ENCODE data around the gene FBXL7. TPM values are rescaled to one million over a fixed set of nuclear protein-coding genes. Genes with fewer than 3 reads are reported as not detected.

Gene FBXL7
- total and polyA plus RNA-seq, 3 experiments from 2014 or later: not detected

DNA sequence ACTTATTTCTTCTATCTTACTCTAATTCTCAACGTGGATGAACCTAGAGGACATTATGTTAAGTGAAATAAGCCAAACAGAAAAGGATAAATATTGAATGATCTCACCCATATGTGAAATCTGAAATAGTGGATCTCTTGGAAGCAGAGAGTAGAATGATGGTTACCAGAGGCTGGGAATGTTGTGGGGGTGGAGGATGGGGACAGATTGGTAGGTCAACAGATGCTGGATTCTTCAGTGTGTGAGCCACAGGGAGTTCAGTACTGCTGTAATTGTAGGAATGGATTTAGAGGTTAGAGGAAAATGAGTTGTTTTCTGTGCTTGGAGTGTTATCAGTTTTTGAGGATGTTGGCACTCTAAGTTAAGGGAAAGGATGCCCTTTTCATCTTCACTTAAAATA is 190.6 kb downstream of the FBXL7 start:
- DNase-seq: no peak
- Histone ChIP-seq H3K36me3 (ENCODE audit: insufficient read depth, low read length) (no peaks in the 10 kb centered on the region), H3K4me1 (ENCODE audit: insufficient read depth, low read length) (no peaks in the 10 kb centered on the region), H3K4me3 (ENCODE audit: low read length) (no peak overlapping the region), H3K27me3 (ENCODE audit: insufficient read depth, low read length, poor library complexity, severe bottlenecking) (no peaks in the 10 kb centered on the region), H3K27ac (ENCODE audit: low read depth, low read length) (no peak overlapping the region), H3K9me3 (ENCODE audit: low read length) (no peaks in the 10 kb centered on the region)
- ChIA-PET POLR2A (no interaction called here), CTCF (no interaction called here)
- Mint-ChIP-seq H3K36me3 (no peaks in the 10 kb centered on the region), H3K27ac (no peak overlapping the region), H3K9me3 (peaks cover 3 to 7% (median 5%) of the 10 kb centered on the region in 5 donors), H3K4me1 (no peaks in the 10 kb centered on the region), H3K27me3 (no peaks in the 10 kb centered on the region), H3K4me3 (no peak overlapping the region)

DNA sequence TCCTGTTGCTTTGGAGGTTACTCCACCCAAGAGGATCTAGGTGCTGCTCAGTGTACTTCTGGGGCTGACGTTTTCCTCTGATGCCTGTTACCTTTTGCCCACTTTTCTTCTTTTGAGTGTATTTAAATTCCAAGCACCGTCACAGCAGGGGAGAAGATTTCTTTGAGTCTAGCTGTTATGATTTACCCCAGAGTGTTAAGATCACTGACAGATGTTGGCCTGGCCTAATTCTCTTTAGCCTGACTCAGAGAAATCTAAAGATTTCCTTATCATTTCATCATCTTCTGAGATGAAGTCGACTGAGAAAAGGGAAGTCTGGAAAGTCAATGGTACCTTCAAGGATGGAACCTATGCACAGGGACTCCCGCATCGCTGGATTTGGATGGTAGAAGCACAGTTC is 191.5 kb downstream of the FBXL7 start:
- Mint-ChIP-seq H3K36me3 (no peaks in the 10 kb centered on the region), H3K9me3 (peaks cover 3 to 7% (median 5%) of the 10 kb centered on the region in 5 donors), H3K27me3 (no peaks in the 10 kb centered on the region), H3K4me3 (no peak overlapping the region), H3K27ac (no peak overlapping the region), H3K4me1 (no peaks in the 10 kb centered on the region)
- H3K4me3 ChIP-seq (ENCODE audit: low read length): no peak overlapping the region
- ChIA-PET POLR2A (no interaction called here), CTCF (no interaction called here)
- H3K27me3 ChIP-seq (ENCODE audit: insufficient read depth, low read length, poor library complexity, severe bottlenecking): no peaks in the 10 kb centered on the region
- H3K9me3 ChIP-seq (ENCODE audit: low read length): no peaks in the 10 kb centered on the region
- no peak for DNase-seq
- H3K4me1 ChIP-seq (ENCODE audit: insufficient read depth, low read length): no peaks in the 10 kb centered on the region
- no peaks in the 10 kb centered on the region for H3K36me3 ChIP-seq (ENCODE audit: insufficient read depth, low read length)
- H3K27ac ChIP-seq (ENCODE audit: low read depth, low read length): no peak overlapping the region

DNA sequence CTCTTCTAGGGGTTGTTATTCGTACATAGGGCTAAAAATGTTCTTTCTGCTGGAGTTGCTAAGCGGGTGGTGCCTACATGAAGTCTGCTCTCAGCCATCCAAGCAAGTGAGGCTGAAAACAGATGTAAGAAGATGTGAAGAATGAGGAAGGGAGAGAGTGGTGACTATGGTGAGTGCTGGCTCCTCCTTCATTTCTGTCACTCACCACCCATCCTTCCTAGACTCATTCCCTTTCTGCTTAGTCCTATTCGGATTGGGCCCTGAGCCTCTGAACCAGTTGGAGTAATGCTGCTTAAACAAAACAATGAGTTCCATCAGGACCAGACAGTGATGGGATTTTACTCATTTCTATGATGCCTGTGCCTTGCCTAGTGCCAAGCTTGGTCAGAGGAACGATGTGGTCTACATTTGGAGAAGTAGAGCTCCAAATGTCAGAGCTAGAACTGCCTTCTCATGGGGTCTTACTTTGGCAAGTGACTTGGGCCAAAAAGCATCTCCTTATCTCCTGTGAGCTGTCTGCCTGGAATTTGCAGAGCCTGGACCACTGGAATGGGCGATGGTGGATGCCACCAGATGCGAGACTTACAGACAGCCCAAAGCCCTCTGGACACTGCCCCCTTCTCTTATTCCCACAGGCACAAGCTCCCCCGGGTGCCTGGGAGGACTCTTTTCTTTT is 192.9 kb downstream of the FBXL7 start:
- POLR2A ChIA-PET: no interaction called here
- H3K9me3 Mint-ChIP-seq: peaks cover 3 to 7% (median 5%) of the 10 kb centered on the region in 5 donors
- no peaks in the 10 kb centered on the region for H3K27me3 ChIP-seq (ENCODE audit: insufficient read depth, low read length, poor library complexity, severe bottlenecking)
- H3K9me3 ChIP-seq (ENCODE audit: low read length): no peaks in the 10 kb centered on the region
- H3K4me3 ChIP-seq (ENCODE audit: low read length): no peak overlapping the region
- H3K27ac Mint-ChIP-seq: no peak overlapping the region
- no peaks in the 10 kb centered on the region for H3K4me1 Mint-ChIP-seq
- no peak overlapping the region for H3K27ac ChIP-seq (ENCODE audit: low read depth, low read length)
- no peaks in the 10 kb centered on the region for H3K27me3 Mint-ChIP-seq
- H3K36me3 Mint-ChIP-seq: no peaks in the 10 kb centered on the region
- DNase-seq: no peak
- CTCF ChIA-PET: no interaction called here
- H3K4me1 ChIP-seq (ENCODE audit: insufficient read depth, low read length): no peaks in the 10 kb centered on the region
- H3K4me3 Mint-ChIP-seq: no peak overlapping the region
- H3K36me3 ChIP-seq (ENCODE audit: insufficient read depth, low read length): no peaks in the 10 kb centered on the region

DNA sequence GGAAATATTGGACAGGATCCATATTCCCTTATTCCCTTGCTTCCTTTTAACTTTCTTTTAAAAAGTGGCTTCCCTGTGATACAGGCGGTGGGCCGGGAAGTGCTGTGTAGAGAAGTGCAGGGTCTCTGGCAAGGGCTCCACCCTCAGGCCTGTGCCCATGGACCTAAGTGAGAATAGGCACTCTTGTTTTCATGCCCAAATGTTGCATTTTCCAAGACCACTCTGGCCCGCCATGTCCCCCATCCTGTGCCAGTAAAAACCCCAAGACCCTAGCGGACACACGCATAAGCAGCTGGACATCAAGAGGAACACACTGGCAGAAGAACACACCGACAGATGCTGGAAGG is 193.4 kb downstream of the FBXL7 start:
- H3K4me1 ChIP-seq (ENCODE audit: insufficient read depth, low read length): no peaks in the 10 kb centered on the region
- no peaks in the 10 kb centered on the region for H3K27me3 ChIP-seq (ENCODE audit: insufficient read depth, low read length, poor library complexity, severe bottlenecking)
- DNase-seq: no peak
- Mint-ChIP-seq H3K27me3 (no peaks in the 10 kb centered on the region), H3K36me3 (no peaks in the 10 kb centered on the region), H3K27ac (no peak overlapping the region), H3K4me3 (no peak overlapping the region), H3K9me3 (peaks cover 3 to 7% (median 5%) of the 10 kb centered on the region in 5 donors), H3K4me1 (no peaks in the 10 kb centered on the region)
- H3K4me3 ChIP-seq (ENCODE audit: low read length): no peak overlapping the region
- no peaks in the 10 kb centered on the region for H3K9me3 ChIP-seq (ENCODE audit: low read length)
- no peaks in the 10 kb centered on the region for H3K36me3 ChIP-seq (ENCODE audit: insufficient read depth, low read length)
- POLR2A ChIA-PET: no interaction called here
- no peak overlapping the region for H3K27ac ChIP-seq (ENCODE audit: low read depth, low read length)
- CTCF ChIA-PET: no interaction called here

DNA sequence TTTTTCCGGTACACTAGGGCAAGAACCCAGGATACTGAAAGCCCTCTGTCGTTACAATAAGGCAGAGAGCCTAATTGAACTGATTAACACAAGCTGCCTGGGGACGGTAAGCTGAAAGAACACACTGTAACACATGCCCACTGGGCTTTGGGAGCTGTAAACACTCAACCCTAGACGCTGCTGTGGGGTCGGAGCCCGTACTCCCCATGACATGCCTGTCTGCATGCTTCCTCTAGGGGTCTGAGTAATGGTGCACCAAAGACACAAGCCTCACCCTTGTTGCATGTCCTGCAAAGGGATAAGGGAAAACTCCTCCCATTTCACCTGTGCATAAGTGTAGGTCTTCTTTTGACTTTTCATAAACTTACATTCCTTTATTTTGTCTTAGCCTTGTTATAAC is 194.0 kb downstream of the FBXL7 start:
- POLR2A ChIA-PET: no interaction called here

DNA sequence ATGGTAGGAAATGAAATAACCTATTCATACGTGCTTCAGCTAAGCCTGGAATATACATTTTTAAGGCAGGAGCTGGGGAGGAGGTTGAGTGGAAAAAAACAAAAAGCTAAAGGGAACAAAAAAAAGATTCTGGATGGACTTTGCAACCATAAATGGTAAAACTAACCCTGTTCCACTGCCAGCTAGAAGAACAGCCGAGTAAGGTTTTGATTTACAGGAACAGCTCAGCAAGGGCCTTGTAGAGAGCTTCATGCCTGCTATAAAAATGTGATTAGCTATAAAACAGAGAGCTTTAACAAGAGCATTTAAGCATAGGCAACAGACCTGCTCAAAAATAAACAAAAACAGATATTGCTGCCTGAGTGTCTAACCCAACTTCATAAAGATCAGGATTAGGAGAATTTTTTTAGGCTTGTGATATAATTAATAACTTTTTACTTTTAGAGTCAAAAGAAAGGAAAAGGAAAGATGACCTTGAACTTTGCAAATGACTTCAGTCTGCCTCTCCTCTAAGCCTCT is 194.8 kb downstream of the FBXL7 start:
- Mint-ChIP-seq H3K27me3 (no peaks in the 10 kb centered on the region), H3K4me3 (no peak overlapping the region), H3K27ac (no peak overlapping the region), H3K36me3 (no peaks in the 10 kb centered on the region), H3K4me1 (no peaks in the 10 kb centered on the region), H3K9me3 (peaks cover 1 to 9% (median 6%) of the 10 kb centered on the region in 5 donors)
- H3K27ac ChIP-seq (ENCODE audit: low read depth, low read length): no peak overlapping the region
- ChIA-PET POLR2A (no interaction called here), CTCF (no interaction called here)
- no peaks in the 10 kb centered on the region for H3K4me1 ChIP-seq (ENCODE audit: insufficient read depth, low read length)
- H3K27me3 ChIP-seq (ENCODE audit: insufficient read depth, low read length, poor library complexity, severe bottlenecking): no peaks in the 10 kb centered on the region
- H3K36me3 ChIP-seq (ENCODE audit: insufficient read depth, low read length): no peaks in the 10 kb centered on the region
- H3K4me3 ChIP-seq (ENCODE audit: low read length): no peak overlapping the region
- no peak for DNase-seq
- no peaks in the 10 kb centered on the region for H3K9me3 ChIP-seq (ENCODE audit: low read length)

More for the DNA sequence above, 194.0 kb downstream of the FBXL7 start:
- no peak overlapping the region for H3K4me3 ChIP-seq (ENCODE audit: low read length)
- no peaks in the 10 kb centered on the region for H3K36me3 ChIP-seq (ENCODE audit: insufficient read depth, low read length)
- Mint-ChIP-seq H3K4me3 (no peak overlapping the region), H3K36me3 (no peaks in the 10 kb centered on the region), H3K9me3 (peaks cover 1 to 7% (median 6%) of the 10 kb centered on the region in 5 donors), H3K27ac (no peak overlapping the region), H3K27me3 (no peaks in the 10 kb centered on the region), H3K4me1 (no peaks in the 10 kb centered on the region)
- H3K27ac ChIP-seq (ENCODE audit: low read depth, low read length): no peak overlapping the region
- CTCF ChIA-PET: no interaction called here
- H3K27me3 ChIP-seq (ENCODE audit: insufficient read depth, low read length, poor library complexity, severe bottlenecking): no peaks in the 10 kb centered on the region
- no peak for DNase-seq
- H3K9me3 ChIP-seq (ENCODE audit: low read length): no peaks in the 10 kb centered on the region
- no peaks in the 10 kb centered on the region for H3K4me1 ChIP-seq (ENCODE audit: insufficient read depth, low read length)

DNA sequence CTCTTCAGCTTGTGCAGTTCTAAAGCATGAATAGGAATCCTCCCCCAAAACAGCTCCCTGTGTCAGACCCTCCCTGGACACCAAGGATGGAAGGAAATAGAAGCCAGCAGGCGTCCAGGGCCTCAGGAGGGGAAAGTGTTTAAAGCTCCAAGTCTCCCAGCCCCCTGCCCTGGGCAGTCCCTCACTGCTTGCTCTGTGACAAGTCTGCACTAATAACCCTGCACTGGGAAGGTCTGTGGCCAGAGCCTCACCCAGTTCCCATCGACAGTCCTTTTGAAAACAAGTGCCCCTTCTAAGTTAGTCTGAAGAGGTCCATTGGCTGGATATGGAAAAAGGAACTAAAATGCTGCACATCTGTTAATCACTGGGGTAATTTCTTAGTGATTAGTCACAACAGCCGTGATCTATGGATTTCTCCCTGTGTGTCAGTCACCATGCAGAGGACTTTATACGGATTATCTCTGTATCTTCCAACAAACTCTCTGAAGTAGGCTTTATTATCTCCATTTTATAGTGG is 195.3 kb downstream of the FBXL7 start:
- no peaks in the 10 kb centered on the region for H3K36me3 Mint-ChIP-seq
- no peak for DNase-seq
- H3K36me3 ChIP-seq (ENCODE audit: insufficient read depth, low read length): no peaks in the 10 kb centered on the region
- no peak overlapping the region for H3K4me3 ChIP-seq (ENCODE audit: low read length)
- no peak overlapping the region for H3K4me3 Mint-ChIP-seq
- ChIA-PET CTCF (no interaction called here), POLR2A (no interaction called here)
- no peaks in the 10 kb centered on the region for H3K4me1 ChIP-seq (ENCODE audit: insufficient read depth, low read length)
- no peaks in the 10 kb centered on the region for H3K27me3 ChIP-seq (ENCODE audit: insufficient read depth, low read length, poor library complexity, severe bottlenecking)
- no peaks in the 10 kb centered on the region for H3K9me3 ChIP-seq (ENCODE audit: low read length)
- H3K27ac ChIP-seq (ENCODE audit: low read depth, low read length): no peak overlapping the region
- H3K27me3 Mint-ChIP-seq: no peaks in the 10 kb centered on the region
- no peaks in the 10 kb centered on the region for H3K4me1 Mint-ChIP-seq
- H3K27ac Mint-ChIP-seq: no peak overlapping the region
- peaks cover 1 to 9% (median 6%) of the 10 kb centered on the region in 5 donors for H3K9me3 Mint-ChIP-seq

DNA sequence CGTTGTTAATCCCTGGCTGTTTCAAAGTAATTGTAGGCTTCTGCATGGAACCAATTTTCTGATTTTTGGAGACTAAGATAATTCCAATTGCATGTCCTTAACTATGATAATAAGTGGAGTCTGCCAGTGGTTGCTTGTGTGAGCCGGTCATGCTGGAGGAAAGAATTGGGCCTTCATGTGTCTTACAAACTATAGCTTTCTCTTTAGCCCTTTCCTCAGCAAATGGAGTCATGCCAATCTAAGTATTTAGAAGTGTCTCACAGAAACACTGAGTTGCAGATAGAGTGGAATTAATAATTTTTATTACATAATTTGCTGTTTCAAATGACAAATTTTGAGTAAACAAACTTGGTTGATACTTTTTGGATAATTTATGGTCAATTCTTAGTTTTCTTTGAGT is 200.4 kb downstream of the FBXL7 start:
- Mint-ChIP-seq H3K4me3 (no peak overlapping the region), H3K27me3 (no peaks in the 10 kb centered on the region), H3K9me3 (peaks cover 4 to 17% (median 5%) of the 10 kb centered on the region in 5 donors), H3K4me1 (no peaks in the 10 kb centered on the region), H3K36me3 (no peaks in the 10 kb centered on the region), H3K27ac (no peak overlapping the region)
- no peaks in the 10 kb centered on the region for H3K4me1 ChIP-seq (ENCODE audit: insufficient read depth, low read length)
- no peaks in the 10 kb centered on the region for H3K36me3 ChIP-seq (ENCODE audit: insufficient read depth, low read length)
- CTCF ChIA-PET: no interaction called here
- DNase-seq: no peak
- no peaks in the 10 kb centered on the region for H3K27me3 ChIP-seq (ENCODE audit: insufficient read depth, low read length, poor library complexity, severe bottlenecking)
- H3K27ac ChIP-seq (ENCODE audit: low read depth, low read length): no peak overlapping the region
- no peak overlapping the region for H3K4me3 ChIP-seq (ENCODE audit: low read length)
- POLR2A ChIA-PET: no interaction called here
- H3K9me3 ChIP-seq (ENCODE audit: low read length): no peaks in the 10 kb centered on the region
